Measurements from ENCODE around the gene ATXN7L2.

Gene ATXN7L2

GRCh38 chr1:109476825-109477224 lies 6.9 kb upstream of the ATXN7L2 start:
- DNase-seq (ENCODE audit: low read depth), result no peak
- TF ChIP-seq CTCF (IDR thresholded peaks at IDR 0.05; ENCODE audit: control insufficient read depth, insufficient read depth, low read depth, low read length, missing control alignments), result no peak
- H3K4me3 ChIP-seq (ENCODE audit: control insufficient read depth, low read depth, low read length), result no peak overlapping the region

GRCh38 chr1:109477821-109478220 lies 5.9 kb upstream of the ATXN7L2 start:
- TF ChIP-seq CTCF (IDR thresholded peaks at IDR 0.05; ENCODE audit: control insufficient read depth, insufficient read depth, low read depth, low read length, missing control alignments), result no peak
- no peak overlapping the region for H3K4me3 ChIP-seq (ENCODE audit: control insufficient read depth, low read depth, low read length)
- DNase-seq (ENCODE audit: low read depth), result no peak

GRCh38 chr1:109478806-109479205 lies 4.9 kb upstream of the ATXN7L2 start:
- DNase-seq (ENCODE audit: low read depth), result no peak
- no peak overlapping the region for H3K4me3 ChIP-seq (ENCODE audit: control insufficient read depth, low read depth, low read length)
- no peak for TF ChIP-seq CTCF (IDR thresholded peaks at IDR 0.05; ENCODE audit: control insufficient read depth, insufficient read depth, low read depth, low read length, missing control alignments)

- DNase-seq (ENCODE audit: low read depth), result no peak
- TF ChIP-seq CTCF (IDR thresholded peaks at IDR 0.05; ENCODE audit: control insufficient read depth, insufficient read depth, low read depth, low read length, missing control alignments), result no peak
- no peak overlapping the region for H3K4me3 ChIP-seq (ENCODE audit: control insufficient read depth, low read depth, low read length)
Measured at GRCh38 chr1:109479311-109479710, 4.4 kb upstream of the ATXN7L2 start.

- no peak for TF ChIP-seq CTCF (IDR thresholded peaks at IDR 0.05; ENCODE audit: control insufficient read depth, insufficient read depth, low read depth, low read length, missing control alignments)
- no peak for DNase-seq (ENCODE audit: low read depth)
- H3K4me3 ChIP-seq (ENCODE audit: control insufficient read depth, low read depth, low read length), result no peak overlapping the region
Measured at GRCh38 chr1:109479901-109480300, 3.8 kb upstream of the ATXN7L2 start.

GRCh38 chr1:109481646-109482045 lies 2.1 kb upstream of the ATXN7L2 start:
- TF ChIP-seq CTCF (IDR thresholded peaks at IDR 0.05; ENCODE audit: control insufficient read depth, insufficient read depth, low read depth, low read length, missing control alignments), result no peak
- no peak overlapping the region for H3K4me3 ChIP-seq (ENCODE audit: control insufficient read depth, low read depth, low read length)
- DNase-seq (ENCODE audit: low read depth), result no peak

- no peak for TF ChIP-seq CTCF (IDR thresholded peaks at IDR 0.05; ENCODE audit: control insufficient read depth, insufficient read depth, low read depth, low read length, missing control alignments)
- no peak overlapping the region for H3K4me3 ChIP-seq (ENCODE audit: control insufficient read depth, low read depth, low read length)
- no peak for DNase-seq (ENCODE audit: low read depth)
Measured at GRCh38 chr1:109482242-109482641, 1.5 kb upstream of the ATXN7L2 start.
